Tibial nerve (tissue), 4 donors: ENCODE results near the gene CUTC. TPM values are rescaled to one million over a fixed set of nuclear protein-coding genes. Genes with fewer than 3 reads are reported as not detected.

Experiments
- DNase-seq, 2 donors: peaks; one replicate each; pipeline ENCODE4 v3.0.0-alpha.2; 2019; ENCODE audit warnings: low spot score in 2 of 2
- H3K27ac ChIP-seq, 4 donors: fragments of 200-600 bp; sonication (generic) in 3 of 4; one replicate each; pipeline ENCODE4 v1.5.1; 2017 to 2019; ENCODE audit warnings: mild to moderate bottlenecking in 1 of 4
- H3K27me3 ChIP-seq, 2 donors: fragments of 200-600 bp; sonication (generic) in 1 of 2; one replicate each; pipeline versions ENCODE4 v1.5.1 to v1.6.0; 2017 to 2019
- H3K36me3 ChIP-seq, 3 donors: fragments of 200-600 bp; sonication (generic); one replicate each; pipeline ENCODE4 v1.5.1; 2018 to 2019
- H3K4me1 ChIP-seq, 4 donors: fragments of 200-600 bp; sonication (generic) in 3 of 4; one replicate each; pipeline ENCODE4 v1.5.1; 2017 to 2019
- H3K4me3 ChIP-seq, 4 donors: fragments of 200-600 bp; sonication (generic) in 3 of 4; one replicate each; pipeline ENCODE4 v1.5.1; 2017 to 2019; ENCODE audit warnings: mild to moderate bottlenecking in 1 of 4, moderate library complexity in 1 of 4
- H3K9me3 ChIP-seq, 4 donors: fragments of 200-600 bp; sonication (generic) in 3 of 4; one replicate each; pipeline ENCODE4 v1.5.1; 2017 to 2019
- EP300 ChIP-seq, 2 donors: sonication (generic); formaldehyde crosslinking; IDR thresholded peaks; one replicate each; pipeline ENCODE4 v1.6.1; 2017; ENCODE audit warnings: antibody characterized with exemption in 2 of 2, mild to moderate bottlenecking in 1 of 2
- POLR2A ChIP-seq, 2 donors: fragments of 450-650 bp; IDR thresholded peaks; one replicate each; pipeline ENCODE4 v1.6.1; 2017; ENCODE audit warnings: antibody characterized with exemption in 2 of 2, mild to moderate bottlenecking in 2 of 2, moderate library complexity in 2 of 2
- WGBS, 2 donors: methylation state at CpG; one replicate each; pipeline ENCODE4 v1.1.5; 2018; 5-methylcytosine and 5-hydroxymethylcytosine counted together
- total RNA-seq, 4 donors: library from RNA; depleted of rRNA; stranded (reverse); fragments of >200 nt; gene quantifications; one replicate each; pipeline ENCODE4 v1.1.0, GENCODE V29; 2016
- TF ChIP-seq, protein P1 (sequence below), 5 experiments: fragments of 200-600 bp in 3 of 5; fragments of 450-650 bp in 2 of 5; sonication (generic) in 3 of 5; IDR thresholded peaks; one replicate each; pipeline ENCODE4 v1.5.1; 2016 to 2019; ENCODE audit warnings: antibody characterized with exemption in 5 of 5, mild to moderate bottlenecking in 3 of 5, moderate library complexity in 2 of 5

The CUTC gene
- total RNA-seq, 4 donors from 2014 or later: 21.9 to 55.7 (median 40.1) TPM

- Histone ChIP-seq H3K27me3 (no peaks in the 10 kb centered on the region), H3K27ac (no peak overlapping the region), H3K36me3 (peaks cover 0 to 8% (median 0%) of the 10 kb centered on the region in 3 donors), H3K4me3 (no peak overlapping the region), H3K4me1 (no peaks in the 10 kb centered on the region), H3K9me3 (peaks cover 0 to 4% (median 0%) of the 10 kb centered on the region in 4 donors)
- no peak for TF ChIP-seq POLR2A (IDR thresholded peaks at IDR 0.05)
- no peak for TF ChIP-seq EP300 (IDR thresholded peaks at IDR 0.05)
- TF ChIP-seq, protein P1, sequence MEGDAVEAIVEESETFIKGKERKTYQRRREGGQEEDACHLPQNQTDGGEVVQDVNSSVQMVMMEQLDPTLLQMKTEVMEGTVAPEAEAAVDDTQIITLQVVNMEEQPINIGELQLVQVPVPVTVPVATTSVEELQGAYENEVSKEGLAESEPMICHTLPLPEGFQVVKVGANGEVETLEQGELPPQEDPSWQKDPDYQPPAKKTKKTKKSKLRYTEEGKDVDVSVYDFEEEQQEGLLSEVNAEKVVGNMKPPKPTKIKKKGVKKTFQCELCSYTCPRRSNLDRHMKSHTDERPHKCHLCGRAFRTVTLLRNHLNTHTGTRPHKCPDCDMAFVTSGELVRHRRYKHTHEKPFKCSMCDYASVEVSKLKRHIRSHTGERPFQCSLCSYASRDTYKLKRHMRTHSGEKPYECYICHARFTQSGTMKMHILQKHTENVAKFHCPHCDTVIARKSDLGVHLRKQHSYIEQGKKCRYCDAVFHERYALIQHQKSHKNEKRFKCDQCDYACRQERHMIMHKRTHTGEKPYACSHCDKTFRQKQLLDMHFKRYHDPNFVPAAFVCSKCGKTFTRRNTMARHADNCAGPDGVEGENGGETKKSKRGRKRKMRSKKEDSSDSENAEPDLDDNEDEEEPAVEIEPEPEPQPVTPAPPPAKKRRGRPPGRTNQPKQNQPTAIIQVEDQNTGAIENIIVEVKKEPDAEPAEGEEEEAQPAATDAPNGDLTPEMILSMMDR (IDR thresholded peaks at IDR 0.05): no peak
- DNase-seq: no peak
- WGBS, 2 donors: 60 to 66% methylated on average over 2 of the region's 2 CpGs
These were observed 36.5 kb downstream of the CUTC start for GRCh38 chr10:99768556-99768955.

DNA sequence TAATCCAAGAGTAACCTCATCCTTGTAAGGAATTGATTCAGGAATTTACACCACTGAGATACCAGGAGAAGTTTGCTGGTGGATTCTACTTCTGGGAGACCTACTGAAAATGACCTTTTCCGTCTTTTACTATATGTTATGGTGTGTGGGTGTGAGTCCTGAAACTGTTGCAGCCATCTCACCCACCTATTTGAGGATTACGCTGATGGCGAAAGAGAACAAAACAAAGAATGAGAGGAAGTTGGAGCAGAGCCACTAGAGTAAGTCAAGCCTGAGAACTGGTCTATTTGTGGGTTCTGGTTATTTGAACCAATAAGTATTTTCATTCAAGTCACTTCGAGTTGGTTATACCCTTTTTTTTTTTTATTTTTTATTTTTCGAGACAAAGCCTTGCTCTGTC, 37.7 kb downstream of the CUTC start:
- Histone ChIP-seq H3K27me3 (no peaks in the 10 kb centered on the region), H3K36me3 (no peaks in the 10 kb centered on the region), H3K4me3 (no peak overlapping the region), H3K4me1 (no peaks in the 10 kb centered on the region), H3K27ac (no peak overlapping the region), H3K9me3 (peaks cover 0 to 4% (median 0%) of the 10 kb centered on the region in 4 donors)
- WGBS, 2 donors: 77 to 85% methylated on average over 5 of the region's 5 CpGs
- no peak for DNase-seq
- TF ChIP-seq, protein P1 (IDR thresholded peaks at IDR 0.05): no peak
- no peak for TF ChIP-seq POLR2A (IDR thresholded peaks at IDR 0.05)
- no peak for TF ChIP-seq EP300 (IDR thresholded peaks at IDR 0.05)

GRCh38 chr10:99770408-99771045, 38.5 kb downstream of the CUTC start:
- H3K27me3 ChIP-seq: no peaks in the 10 kb centered on the region
- no peaks in the 10 kb centered on the region for H3K4me1 ChIP-seq
- H3K4me3 ChIP-seq: no peak overlapping the region
- DNase-seq: no peak
- 92 to 94% methylated on average over 4 of the region's 4 CpGs for WGBS, 2 donors
- H3K36me3 ChIP-seq: no peaks in the 10 kb centered on the region
- H3K27ac ChIP-seq: no peak overlapping the region
- TF ChIP-seq EP300 (IDR thresholded peaks at IDR 0.05): no peak
- TF ChIP-seq, protein P1 (IDR thresholded peaks at IDR 0.05): no peak
- TF ChIP-seq POLR2A (IDR thresholded peaks at IDR 0.05): no peak
- H3K9me3 ChIP-seq: peaks cover 0 to 4% (median 0%) of the 10 kb centered on the region in 4 donors

- H3K9me3 ChIP-seq: no peaks in the 10 kb centered on the region
- no peak for TF ChIP-seq POLR2A (IDR thresholded peaks at IDR 0.05)
- no peaks in the 10 kb centered on the region for H3K4me1 ChIP-seq
- DNase-seq: no peak
- H3K27ac ChIP-seq: peak overlapping the region in 2 of 4 donors; percentile 13 to 29
- no peaks in the 10 kb centered on the region for H3K27me3 ChIP-seq
- no peak overlapping the region for H3K4me3 ChIP-seq
- H3K36me3 ChIP-seq: no peaks in the 10 kb centered on the region
These were observed 43.8 kb downstream of the CUTC start for GRCh38 chr10:99775850-99776249.

GRCh38 chr10:99777918-99778714, 46.1 kb downstream of the CUTC start:
- H3K4me3 ChIP-seq: no peak overlapping the region
- WGBS, 2 donors: 92 to 100% methylated on average over 1 of the region's 1 CpG
- no peak for TF ChIP-seq POLR2A (IDR thresholded peaks at IDR 0.05)
- no peak for TF ChIP-seq EP300 (IDR thresholded peaks at IDR 0.05)
- TF ChIP-seq, protein P1 (IDR thresholded peaks at IDR 0.05): no peak

More at GRCh38 chr10:99777918-99778714, 46.1 kb downstream of the CUTC start:
- Histone ChIP-seq H3K27ac (no peak overlapping the region), H3K9me3 (no peaks in the 10 kb centered on the region), H3K27me3 (no peaks in the 10 kb centered on the region), H3K4me1 (no peaks in the 10 kb centered on the region), H3K36me3 (no peaks in the 10 kb centered on the region)
- DNase-seq: no peak
